PC-9 (cell line): ENCODE data around the gene ABCA7.

Experiments used
- CTCF ChIP-seq: fragments of 200-600 bp; sonication (generic); conservative IDR thresholded peaks from 2 replicates; pipeline ENCODE4 v1.6.1; 2017; ENCODE audit warnings: mixed run types, antibody characterized with exemption, mild to moderate bottlenecking, moderate library complexity
- EZH2 ChIP-seq: fragments of 200-600 bp; sonication (generic); IDR thresholded peaks from 2 replicates; pipeline ENCODE4 v1.8.0; 2017; ENCODE audit warnings: antibody characterized with exemption, low read depth

- TF ChIP-seq CTCF (no peak), EZH2 (no peak)
Observed at GRCh38 chr19:1098177-1099051, 58.5 kb downstream of the ABCA7 start.
